SK-N-SH treated with all-trans-retinoic acid at 6 μM for 48 hours (cell line): Measurements from ENCODE around the gene TTLL6.

Source experiments
- ATAC-seq: fragments of 200-7000 bp; cut with Tn5 transposase; 3 replicates; pipeline ENCODE4 v1.9.1; 2020; ENCODE audit warnings: mild to moderate bottlenecking, moderate library complexity
- BACH2 ChIP-seq: fragments of 250-450 bp; sonication (Bioruptor Pico); IDR thresholded peaks from 2 replicates; pipeline ENCODE4 v1.9.0; 2021; ENCODE audit warnings: mild to moderate bottlenecking, borderline replicate concordance
- ESRRG ChIP-seq: fragments of 250-450 bp; sonication (Bioruptor Pico); IDR thresholded peaks from 2 replicates; pipeline ENCODE4 v1.6.1; 2021; ENCODE audit warnings: mild to moderate bottlenecking
- GLIS3 ChIP-seq: fragments of 250-450 bp; sonication (Bioruptor Pico); IDR thresholded peaks from 2 replicates; pipeline ENCODE4 v1.5.0; 2020; ENCODE audit warnings: mild to moderate bottlenecking, moderate library complexity
- ISL1 ChIP-seq: fragments of 250-450 bp; sonication (Bioruptor Pico); IDR thresholded peaks from 2 replicates; pipeline ENCODE4 v2.1.2; 2022; ENCODE audit warnings: mild to moderate bottlenecking, moderate library complexity
- OSR1 ChIP-seq: fragments of 250-450 bp; sonication (Bioruptor Pico); IDR thresholded peaks from 2 replicates; pipeline ENCODE4 v1.8.0; 2022; ENCODE audit warnings: moderate library complexity, mild to moderate bottlenecking, inconsistent platforms
- PATZ1 ChIP-seq: fragments of 250-450 bp; sonication (Bioruptor Pico); IDR thresholded peaks from 2 replicates; pipeline ENCODE4 v1.8.0; 2020; ENCODE audit warnings: mild to moderate bottlenecking, moderate library complexity, borderline replicate concordance
- POU6F1 ChIP-seq: fragments of 250-450 bp; sonication (Bioruptor Pico); IDR thresholded peaks from 2 replicates; pipeline ENCODE4 v1.8.0; 2021; ENCODE audit warnings: low read depth, mild to moderate bottlenecking, moderate library complexity, borderline replicate concordance
- PPARA ChIP-seq: fragments of 250-450 bp; sonication (Bioruptor Pico); IDR thresholded peaks from 2 replicates; pipeline ENCODE4 v1.5.0; 2020; ENCODE audit warnings: mild to moderate bottlenecking, borderline replicate concordance
- RARB ChIP-seq: fragments of 250-450 bp; sonication (Bioruptor Pico); IDR thresholded peaks from 2 replicates; pipeline ENCODE4 v1.8.0; 2021; ENCODE audit warnings: mild to moderate bottlenecking, moderate library complexity
- SNAI2 ChIP-seq: fragments of 250-450 bp; sonication (Bioruptor Pico); IDR thresholded peaks from 2 replicates; pipeline ENCODE4 v1.5.0; 2020; ENCODE audit warnings: mild to moderate bottlenecking, moderate library complexity
- TCF4 ChIP-seq: fragments of 250-450 bp; sonication (Bioruptor Pico); IDR thresholded peaks from 2 replicates; pipeline ENCODE4 v1.8.0; 2021; ENCODE audit warnings: mild to moderate bottlenecking, moderate library complexity, borderline replicate concordance
- TOX ChIP-seq: fragments of 250-450 bp; sonication (Bioruptor Pico); IDR thresholded peaks from 2 replicates; pipeline ENCODE4 v1.8.0; 2021; ENCODE audit warnings: mild to moderate bottlenecking, moderate library complexity, borderline replicate concordance
- ZC3H10 ChIP-seq: fragments of 250-450 bp; sonication (Bioruptor Pico); IDR thresholded peaks from 2 replicates; pipeline ENCODE4 v1.5.1; 2021; ENCODE audit warnings: mild to moderate bottlenecking, moderate library complexity
- ZFP30 ChIP-seq: fragments of 450-650 bp; formaldehyde crosslinking; IDR thresholded peaks from 2 replicates; pipeline ENCODE4 v1.5.0; 2022; ENCODE audit warnings: mild to moderate bottlenecking, moderate library complexity
- ZNF565 ChIP-seq: fragments of 450-650 bp; formaldehyde crosslinking; conservative IDR thresholded peaks from 2 replicates; pipeline ENCODE4 v1.5.0; 2020; ENCODE audit warnings: low read depth, mild to moderate bottlenecking, moderate library complexity
- ZNF70 ChIP-seq: fragments of 450-650 bp; formaldehyde crosslinking; IDR thresholded peaks from 2 replicates; pipeline ENCODE4 v1.5.0; 2020; ENCODE audit warnings: mild to moderate bottlenecking, moderate library complexity
- ZNF8 ChIP-seq: fragments of 450-650 bp; formaldehyde crosslinking; IDR thresholded peaks from 2 replicates; pipeline ENCODE4 v1.5.0; 2020; ENCODE audit warnings: mild to moderate bottlenecking, moderate library complexity
- TF ChIP-seq, protein P1 (sequence below): fragments of 250-450 bp; sonication (Bioruptor Pico); IDR thresholded peaks from 2 replicates; pipeline ENCODE4 v1.5.0; 2020; ENCODE audit warnings: mild to moderate bottlenecking, moderate library complexity
- TF ChIP-seq, protein P2 (sequence below): fragments of 250-450 bp; sonication (Bioruptor Pico); IDR thresholded peaks from 2 replicates; pipeline ENCODE4 v1.5.1; 2021; ENCODE audit warnings: mild to moderate bottlenecking, moderate library complexity

TTLL6 gene

DNA sequence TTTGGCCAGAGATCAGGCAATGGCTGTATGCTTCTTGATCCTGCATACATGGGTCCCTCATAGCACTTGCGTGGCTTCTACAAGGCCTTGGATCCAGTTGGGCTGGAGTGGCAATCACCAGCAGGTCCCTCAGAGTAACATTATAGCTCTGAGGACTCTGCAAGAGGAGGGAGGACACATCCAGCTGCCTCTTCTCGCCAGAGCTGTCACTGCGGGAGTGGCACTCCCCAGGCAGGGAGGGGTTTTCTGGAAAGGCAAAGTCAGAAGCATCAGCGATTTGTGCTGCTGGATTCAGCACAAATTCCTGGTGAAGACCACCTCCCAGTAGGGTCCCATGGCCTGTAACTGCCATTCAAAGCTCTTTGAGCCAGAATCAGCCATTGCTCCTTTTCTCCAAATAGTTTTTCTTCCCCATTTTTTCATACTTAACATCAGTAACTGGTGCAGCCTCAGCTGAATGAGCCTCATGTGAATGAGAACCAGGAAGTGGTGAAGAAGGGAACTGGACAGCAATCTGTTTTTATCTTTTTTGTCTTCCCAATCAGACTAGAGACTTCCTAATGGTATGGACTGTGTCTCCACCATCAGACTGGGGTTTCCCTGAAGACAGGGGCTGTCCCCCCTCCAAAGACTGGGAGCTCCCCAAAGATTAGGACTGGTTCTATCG, 47.9 kb downstream of the TTLL6 start:
- ATAC-seq = no peak
- TF ChIP-seq, protein P1, sequence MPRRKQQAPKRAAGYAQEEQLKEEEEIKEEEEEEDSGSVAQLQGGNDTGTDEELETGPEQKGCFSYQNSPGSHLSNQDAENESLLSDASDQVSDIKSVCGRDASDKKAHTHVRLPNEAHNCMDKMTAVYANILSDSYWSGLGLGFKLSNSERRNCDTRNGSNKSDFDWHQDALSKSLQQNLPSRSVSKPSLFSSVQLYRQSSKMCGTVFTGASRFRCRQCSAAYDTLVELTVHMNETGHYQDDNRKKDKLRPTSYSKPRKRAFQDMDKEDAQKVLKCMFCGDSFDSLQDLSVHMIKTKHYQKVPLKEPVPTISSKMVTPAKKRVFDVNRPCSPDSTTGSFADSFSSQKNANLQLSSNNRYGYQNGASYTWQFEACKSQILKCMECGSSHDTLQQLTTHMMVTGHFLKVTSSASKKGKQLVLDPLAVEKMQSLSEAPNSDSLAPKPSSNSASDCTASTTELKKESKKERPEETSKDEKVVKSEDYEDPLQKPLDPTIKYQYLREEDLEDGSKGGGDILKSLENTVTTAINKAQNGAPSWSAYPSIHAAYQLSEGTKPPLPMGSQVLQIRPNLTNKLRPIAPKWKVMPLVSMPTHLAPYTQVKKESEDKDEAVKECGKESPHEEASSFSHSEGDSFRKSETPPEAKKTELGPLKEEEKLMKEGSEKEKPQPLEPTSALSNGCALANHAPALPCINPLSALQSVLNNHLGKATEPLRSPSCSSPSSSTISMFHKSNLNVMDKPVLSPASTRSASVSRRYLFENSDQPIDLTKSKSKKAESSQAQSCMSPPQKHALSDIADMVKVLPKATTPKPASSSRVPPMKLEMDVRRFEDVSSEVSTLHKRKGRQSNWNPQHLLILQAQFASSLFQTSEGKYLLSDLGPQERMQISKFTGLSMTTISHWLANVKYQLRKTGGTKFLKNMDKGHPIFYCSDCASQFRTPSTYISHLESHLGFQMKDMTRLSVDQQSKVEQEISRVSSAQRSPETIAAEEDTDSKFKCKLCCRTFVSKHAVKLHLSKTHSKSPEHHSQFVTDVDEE (CRISPR knock-in tag) = no peak
- TF ChIP-seq ISL1 (CRISPR knock-in tag) (no peak), RARB (no peak), ZC3H10 (CRISPR knock-in tag) (no peak), BACH2 (CRISPR knock-in tag) (no peak), PPARA (no peak), ESRRG (no peak), ZNF70 (CRISPR knock-in tag) (no peak), TCF4 (CRISPR knock-in tag) (no peak), SNAI2 (CRISPR knock-in tag) (no peak), ZFP30 (no peak), PATZ1 (CRISPR knock-in tag) (no peak), OSR1 (CRISPR knock-in tag) (no peak), ZNF565 (no peak), TOX (CRISPR knock-in tag) (no peak), ZNF8 (CRISPR knock-in tag) (no peak)
- TF ChIP-seq, protein P2, sequence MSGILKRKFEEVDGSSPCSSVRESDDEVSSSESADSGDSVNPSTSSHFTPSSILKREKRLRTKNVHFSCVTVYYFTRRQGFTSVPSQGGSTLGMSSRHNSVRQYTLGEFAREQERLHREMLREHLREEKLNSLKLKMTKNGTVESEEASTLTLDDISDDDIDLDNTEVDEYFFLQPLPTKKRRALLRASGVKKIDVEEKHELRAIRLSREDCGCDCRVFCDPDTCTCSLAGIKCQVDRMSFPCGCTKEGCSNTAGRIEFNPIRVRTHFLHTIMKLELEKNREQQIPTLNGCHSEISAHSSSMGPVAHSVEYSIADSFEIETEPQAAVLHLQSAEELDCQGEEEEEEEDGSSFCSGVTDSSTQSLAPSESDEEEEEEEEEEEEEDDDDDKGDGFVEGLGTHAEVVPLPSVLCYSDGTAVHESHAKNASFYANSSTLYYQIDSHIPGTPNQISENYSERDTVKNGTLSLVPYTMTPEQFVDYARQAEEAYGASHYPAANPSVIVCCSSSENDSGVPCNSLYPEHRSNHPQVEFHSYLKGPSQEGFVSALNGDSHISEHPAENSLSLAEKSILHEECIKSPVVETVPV = no peak
- TF ChIP-seq, all 23 proteins: peak for 0

DNA sequence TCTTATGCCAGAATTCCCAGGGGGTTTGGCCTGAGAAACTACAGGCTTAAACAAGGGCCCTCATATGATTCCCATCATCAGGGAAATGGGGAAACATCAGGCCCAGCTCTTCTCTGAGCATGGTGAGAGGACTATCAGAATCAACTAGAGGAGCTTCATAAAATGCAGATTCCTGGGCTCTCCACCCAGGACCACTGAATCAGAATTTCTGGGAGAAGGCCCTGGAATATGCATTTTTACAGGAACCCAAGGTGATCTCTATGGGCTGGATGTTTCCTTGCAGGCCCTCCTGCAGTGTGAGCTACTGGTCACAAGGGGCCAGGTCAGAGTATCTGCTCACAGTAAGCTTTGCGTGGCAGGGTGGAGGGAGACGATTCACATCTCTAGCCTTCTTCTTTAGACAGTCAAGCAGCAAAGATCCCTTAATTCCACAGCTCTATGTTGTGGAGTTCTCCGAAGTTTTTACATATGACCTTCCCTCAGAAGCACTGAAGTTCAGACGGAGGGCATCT, 49.7 kb downstream of the TTLL6 start:
- peak; percentile 40; the same call in 2 of the 3 replicates for ATAC-seq
- TF ChIP-seq ESRRG (no peak), SNAI2 (CRISPR knock-in tag) (no peak)

DNA sequence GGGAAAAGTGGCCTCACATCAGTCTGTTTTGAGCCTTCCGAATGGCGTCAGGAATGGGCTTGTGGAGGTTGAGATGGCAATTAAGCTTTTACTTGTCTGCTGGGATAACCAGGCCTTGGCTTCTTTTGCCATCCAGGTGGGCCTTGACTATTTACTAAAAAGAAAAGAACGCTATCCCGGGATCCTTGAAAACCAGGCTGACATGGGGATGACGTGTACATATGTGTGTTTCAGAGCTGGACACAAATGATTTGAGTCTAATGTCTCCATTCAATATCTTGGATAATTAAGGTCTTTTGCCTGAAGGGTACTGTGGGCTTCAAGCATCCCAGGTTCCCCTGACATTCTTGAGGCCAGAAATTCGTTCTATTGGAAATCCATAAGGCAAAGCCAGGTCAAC, 55.9 kb downstream of the TTLL6 start:
- TF ChIP-seq, protein P2 = no peak
- TF ChIP-seq ZFP30 = no peak
- TF ChIP-seq POU6F1 (CRISPR knock-in tag) = no peak
- no peak for TF ChIP-seq ZNF565
- TF ChIP-seq ZNF70 (CRISPR knock-in tag) = no peak
- no peak for TF ChIP-seq PATZ1 (CRISPR knock-in tag)
- no peak for TF ChIP-seq GLIS3
- TF ChIP-seq, all 23 proteins: peak for 0
- no peak for ATAC-seq
